OCI-M2 (cell line): Measurements from ENCODE around the gene KIAA2012.
"Not testable (repeated sequence)": the region's sequence is repeated elsewhere in the genome, so short reads cannot be mapped to it uniquely, and the experiment has no call there.

ENCODE experiments used
- DNase-seq: peaks from one replicate; lab custom pipeline; 2025; ENCODE audit not compliant: unreplicated experiment; lab: John Stamatoyannopoulos, UW

KIAA2012 gene

DNA sequence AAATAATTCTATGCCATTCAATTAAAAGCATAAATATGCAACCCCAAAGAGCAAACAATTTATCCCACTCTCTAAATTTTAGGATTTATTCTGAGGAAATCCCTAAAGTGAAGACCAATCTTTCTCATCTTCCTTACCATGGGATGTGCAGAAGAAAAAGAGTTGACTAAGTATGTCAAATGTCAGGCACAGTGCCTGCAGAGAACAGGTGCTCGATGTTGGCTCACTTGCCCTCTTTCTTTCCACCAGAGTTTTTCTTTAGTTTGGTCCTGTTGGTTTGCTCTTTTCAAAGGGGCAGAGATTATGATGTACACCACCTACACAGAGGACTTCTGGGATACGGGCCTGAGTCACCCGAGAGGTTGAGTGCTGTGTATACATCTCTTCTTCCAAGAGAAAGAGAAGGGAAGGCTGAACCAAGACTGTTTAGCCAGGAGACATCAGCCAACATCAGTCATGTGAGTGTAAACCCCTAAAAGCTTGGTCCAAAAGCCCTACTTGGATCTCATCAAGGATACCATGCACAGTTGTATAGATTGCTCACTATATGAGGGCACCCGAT is 113.7 kb downstream of the KIAA2012 start:
- DNase-seq = no peak

DNA sequence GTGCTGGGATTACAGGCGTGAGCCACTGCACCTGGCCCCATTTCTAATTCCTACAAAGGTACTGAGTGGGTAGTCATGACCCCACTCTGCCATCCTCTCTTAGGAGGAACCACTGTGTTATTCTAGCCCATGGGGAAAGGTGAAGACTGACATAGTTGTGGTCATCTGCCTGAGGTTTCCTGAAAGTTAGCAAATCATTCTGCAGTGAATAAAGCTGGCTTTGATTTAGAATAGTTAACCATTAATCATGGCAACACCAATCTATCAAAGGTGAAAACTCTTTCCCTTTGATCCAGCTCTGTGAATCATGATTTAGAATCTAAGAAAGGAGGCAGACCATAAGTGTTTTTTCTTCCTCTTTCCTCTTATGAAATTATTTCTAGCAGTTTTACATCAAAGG is 114.5 kb downstream of the KIAA2012 start:
- DNase-seq = no peak

DNA sequence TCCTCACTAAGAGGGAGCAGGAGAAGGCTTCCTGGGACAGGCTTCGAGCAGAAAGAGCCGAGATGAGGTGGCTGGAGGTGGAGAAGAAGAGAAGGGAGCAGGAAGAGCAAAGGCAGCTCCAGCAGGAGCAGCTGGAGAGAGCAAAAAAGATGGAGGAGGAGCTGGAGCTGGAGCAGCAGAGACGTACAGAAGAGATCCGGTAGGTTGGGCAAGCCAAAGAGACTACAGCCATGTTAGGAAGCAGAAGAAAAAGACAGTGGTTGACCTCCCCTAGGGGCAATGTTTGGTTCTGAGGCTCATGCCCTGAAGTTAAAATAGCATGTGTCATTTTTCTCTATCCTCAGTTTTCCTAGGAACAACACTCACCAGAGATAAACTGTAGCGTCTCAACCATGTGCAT is 120.2 kb downstream of the KIAA2012 start:
- DNase-seq = no peak

DNA sequence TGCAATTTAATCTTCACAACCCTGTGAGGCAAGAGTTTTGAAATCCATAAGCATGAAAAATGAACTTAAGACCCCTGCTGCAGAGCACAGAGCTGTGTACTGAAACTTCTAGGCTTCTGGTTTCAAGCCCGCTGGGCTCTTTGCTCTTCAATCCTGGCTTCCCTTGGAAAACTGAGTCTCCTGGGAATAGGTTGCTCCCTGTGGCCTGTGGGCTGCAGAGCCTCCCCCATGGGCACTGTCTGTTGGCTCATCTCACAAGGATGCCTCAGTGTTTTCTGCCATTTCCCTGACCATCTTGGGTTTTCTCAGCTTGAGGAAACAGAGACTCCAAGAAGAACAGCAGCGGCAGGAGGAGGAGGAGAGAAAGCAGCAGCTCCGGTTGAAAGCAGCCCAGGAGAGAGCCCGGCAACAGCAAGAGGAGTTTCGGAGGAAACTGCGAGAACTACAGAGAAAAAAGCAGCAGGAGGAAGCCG is 120.9 kb downstream of the KIAA2012 start:
- no peak for DNase-seq

DNA sequence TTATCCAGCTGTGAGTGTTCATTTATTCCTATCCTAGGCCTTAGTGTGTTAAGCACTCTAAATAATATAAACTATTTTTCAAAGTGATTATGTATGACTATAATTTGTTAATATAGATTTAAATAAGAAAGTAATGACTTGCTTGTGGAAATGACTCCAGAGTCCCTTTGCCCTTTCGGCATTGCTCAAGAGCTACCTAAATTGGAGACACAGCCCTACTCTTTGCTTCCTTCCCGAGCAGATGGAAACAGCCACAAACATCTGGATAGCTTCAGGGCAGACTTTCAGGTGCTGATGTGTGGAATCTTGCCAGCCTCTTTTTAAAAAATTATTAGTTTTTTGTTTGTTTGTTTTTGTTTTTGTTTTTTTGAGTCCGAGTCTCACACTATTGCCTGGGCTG is 121.4 kb downstream of the KIAA2012 start:
- DNase-seq = no peak

DNA sequence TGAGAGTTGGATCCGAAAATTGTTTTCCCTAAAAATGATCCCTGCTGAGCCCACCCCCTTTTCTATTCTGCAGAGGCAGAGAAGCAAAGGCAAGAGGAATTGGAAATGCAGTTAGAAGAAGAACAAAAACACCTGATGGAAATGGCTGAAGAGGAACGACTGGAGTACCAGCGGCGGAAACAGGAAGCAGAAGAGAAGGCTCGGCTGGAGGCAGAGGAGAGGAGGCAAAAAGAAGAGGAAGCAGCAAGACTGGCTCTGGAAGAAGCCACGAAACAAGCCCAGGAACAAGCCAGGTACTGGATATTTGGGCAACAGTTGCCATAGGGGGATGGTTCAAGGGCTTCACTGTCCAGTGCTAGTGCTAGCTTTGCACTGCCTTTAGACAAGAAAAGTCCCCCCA is 123.7 kb downstream of the KIAA2012 start:
- DNase-seq = no peak

DNA sequence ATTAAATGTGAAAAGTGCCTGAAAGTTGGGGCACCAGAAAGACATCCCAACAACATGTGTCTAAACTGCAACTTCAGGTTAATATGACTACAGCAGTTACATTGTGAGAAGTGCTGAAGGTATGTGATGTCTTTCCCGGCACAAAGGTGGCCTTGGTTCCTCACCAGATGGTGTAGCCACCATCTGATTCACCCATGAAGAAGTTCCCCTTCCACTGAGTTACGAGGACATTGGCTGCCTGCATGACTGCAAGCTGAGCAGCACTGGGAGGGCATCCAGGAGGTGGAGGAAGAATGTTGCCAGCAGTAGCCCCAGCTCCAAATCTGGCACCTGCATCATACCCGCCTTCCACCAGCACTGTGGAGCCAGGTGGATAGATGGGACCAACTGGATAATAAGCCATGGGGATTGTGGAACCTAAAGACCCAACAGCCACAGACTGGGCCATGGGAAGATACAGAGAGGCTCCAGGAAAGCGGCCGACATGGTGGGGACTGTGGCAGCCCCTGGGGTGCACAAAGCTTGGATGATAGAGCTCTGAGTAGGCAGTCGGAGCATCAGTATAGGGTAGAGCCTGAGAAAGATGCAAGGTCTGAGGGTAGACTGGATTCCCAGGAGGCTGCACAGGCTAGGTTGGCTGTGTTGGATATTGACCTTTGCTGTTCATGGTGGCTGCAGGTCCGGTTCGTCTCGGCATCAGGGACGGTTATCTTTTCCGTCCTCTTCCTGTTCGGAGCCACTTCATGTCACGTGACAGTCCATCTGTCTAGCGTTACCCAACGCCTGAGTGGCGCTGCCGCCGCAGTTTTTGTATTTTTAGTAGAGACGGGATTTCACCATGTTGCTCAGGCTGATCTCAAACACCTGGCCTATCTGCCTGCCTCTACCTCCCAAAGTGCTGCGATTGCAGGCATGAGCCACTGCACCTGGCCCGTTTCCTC is 128.4 kb downstream of the KIAA2012 start:
- DNase-seq = no peak

DNA sequence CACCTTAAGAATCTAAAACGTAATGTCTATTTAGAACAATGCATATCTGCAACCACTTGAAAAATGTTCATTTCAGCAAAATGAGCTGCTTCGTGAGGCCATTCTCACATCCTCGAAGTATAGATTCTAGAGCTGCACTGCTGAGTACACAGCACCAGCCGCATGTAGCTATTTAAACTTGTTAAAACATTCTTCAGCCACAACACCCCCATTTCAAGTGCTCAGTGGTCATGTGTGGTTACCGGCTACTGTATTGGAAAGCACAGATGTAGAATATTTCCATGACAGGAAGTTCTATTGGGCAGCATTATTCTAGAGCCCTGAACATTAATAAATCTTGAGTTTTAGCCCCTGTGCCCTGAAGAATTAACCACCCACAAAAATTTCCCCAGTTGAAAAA is 130.3 kb downstream of the KIAA2012 start:
- DNase-seq = no peak

DNA sequence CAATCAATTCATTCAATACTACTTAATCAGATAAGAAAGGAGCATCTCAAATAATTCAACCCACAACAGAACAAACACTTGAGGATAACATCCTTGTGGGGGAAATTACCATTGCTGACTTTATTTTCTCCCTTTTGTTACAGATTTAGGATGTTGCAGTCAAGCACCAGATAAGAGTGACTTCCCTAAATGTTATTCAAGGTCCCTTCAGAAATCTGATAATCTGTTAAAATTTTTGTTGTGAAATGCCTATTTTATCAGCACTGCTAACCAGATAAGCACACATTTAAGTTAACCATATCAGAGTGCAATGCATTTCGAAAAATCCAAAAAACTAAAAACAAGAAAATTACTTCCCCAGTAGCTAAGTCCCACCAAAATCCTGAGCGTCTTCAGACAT is 131.8 kb downstream of the KIAA2012 start:
- no peak for DNase-seq

DNA sequence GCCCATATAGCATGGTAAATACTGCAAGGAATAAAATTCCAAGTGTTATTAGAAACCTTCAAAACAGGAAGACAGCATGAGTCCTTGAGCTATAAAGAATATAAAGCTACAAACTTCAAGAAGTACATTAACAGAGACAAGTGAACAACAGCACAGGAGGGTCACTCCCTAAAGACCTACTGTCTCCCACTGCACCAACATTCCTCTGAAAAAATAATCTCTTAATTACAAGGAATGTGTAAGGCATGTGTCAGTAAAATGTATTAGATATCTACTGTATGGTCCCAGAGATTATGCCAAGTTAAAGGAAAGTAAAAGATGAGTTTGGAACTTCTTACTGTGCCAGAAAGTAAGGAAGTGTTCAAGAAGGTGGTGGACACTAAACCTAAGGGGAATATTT is 135.5 kb downstream of the KIAA2012 start:
- DNase-seq = no peak

DNA sequence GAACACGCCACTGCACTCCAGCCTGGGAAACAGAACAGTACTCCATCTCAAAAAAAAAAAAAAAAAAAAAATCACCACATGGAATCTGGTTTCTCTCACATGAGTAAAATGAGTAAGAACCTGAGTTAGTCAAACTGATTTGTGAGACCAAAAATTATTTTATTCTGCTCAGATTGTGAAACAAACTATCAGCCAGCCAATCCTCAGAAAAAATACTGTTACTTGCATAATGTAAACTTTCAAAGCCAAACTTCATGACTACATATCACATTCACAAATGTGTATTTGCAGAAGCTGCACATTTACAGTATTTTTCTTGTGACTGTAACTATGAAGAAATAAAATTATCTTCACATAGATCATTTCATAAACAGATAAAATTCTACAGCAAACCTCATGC is 142.1 kb downstream of the KIAA2012 start:
- DNase-seq = no peak

DNA sequence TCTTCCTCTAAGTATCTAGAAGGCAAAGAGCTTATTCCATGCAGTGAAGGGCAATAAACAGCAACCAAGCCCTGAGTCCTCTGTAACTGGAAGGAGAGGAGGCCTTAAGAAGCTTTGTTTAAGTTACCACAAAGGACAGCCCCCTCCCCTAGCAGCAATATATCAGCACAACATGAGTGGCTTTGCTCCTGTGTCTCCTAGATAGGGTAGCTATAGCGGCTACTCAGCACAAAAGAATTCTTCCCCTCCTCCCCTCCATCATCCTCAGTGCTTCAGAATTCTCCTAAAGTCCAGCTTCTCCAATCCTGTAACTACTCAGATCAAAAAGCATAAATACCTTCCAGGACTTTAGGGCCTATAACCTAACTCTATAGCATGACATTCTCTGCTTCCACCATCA is 148.8 kb downstream of the KIAA2012 start:
- peak; percentile 72 for DNase-seq

DNA sequence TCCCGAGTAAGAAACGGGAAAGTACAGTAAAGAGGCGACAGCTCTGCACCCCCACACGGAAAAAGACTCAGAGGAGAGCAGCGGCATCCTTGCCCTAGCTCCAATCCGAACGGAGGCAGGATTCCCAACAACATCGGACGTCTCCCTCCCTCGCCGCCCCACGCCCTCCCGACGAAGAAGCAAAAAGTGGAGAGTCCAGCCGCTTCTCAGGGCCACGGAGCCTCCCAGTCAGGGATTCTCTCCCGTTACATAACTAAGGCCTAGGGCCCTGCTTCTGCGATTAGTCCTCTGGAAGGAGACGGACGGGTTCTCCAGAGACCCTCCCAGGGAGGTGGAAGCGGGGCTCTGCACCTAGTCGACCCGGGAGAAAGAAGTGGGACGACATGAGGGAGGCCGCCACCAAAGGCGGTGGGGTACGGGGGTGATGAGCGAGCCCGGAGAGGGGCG is 164.8 kb downstream of the KIAA2012 start:
- DNase-seq = no peak

DNA sequence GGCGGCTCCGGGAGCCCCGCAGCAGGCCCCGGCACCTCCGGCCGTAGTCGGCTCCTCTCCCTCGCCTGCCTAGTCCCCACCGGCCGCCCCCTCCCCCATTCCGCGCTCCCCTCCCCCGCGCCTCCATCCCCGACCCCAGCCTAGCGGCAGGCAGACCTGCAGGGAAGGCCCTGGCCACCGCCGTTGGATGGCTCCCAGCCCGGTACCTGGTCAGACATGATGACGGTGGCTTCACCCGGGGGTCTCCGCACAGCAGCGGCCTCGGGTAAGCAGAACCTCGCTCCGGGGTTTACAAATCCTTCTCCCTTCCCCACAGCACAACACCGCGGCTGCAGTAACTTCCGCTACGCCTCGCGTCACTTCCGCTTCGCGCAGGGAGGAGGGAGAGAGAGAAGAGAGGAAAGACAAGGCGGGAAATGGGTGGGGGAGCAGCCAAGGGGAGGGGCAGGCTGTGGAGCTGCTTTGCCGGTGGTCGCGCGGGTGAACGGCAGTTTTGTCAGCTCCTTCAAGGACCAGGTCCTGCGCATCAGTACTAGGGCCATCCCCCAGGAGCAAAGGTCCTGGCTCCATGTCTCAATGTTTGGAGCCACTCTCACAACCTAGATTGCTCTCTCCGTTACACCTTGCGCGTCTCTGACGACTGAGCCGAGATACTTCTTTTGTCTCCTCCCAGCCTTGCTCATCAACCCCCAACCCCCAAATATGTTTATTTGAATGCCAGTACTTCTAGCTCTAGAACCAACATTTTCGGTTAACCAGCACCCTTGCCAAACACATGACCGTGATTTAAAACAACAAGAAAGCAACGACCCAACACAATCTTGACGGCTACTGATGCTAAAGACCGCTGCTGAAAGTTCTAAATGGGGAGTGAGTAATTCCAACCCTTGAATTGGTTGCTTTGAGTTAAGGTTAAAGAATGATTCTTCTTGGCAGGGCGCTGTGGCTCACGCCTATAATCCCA is 165.5 kb downstream of the KIAA2012 start, which contains the start of gene SUMO1:
SUMO1 (minus strand) TSS at position 364 of the 964 bp plus-strand sequence; CDS start at position 218, 146 bp downstream.
- DNase-seq = no peak

DNA sequence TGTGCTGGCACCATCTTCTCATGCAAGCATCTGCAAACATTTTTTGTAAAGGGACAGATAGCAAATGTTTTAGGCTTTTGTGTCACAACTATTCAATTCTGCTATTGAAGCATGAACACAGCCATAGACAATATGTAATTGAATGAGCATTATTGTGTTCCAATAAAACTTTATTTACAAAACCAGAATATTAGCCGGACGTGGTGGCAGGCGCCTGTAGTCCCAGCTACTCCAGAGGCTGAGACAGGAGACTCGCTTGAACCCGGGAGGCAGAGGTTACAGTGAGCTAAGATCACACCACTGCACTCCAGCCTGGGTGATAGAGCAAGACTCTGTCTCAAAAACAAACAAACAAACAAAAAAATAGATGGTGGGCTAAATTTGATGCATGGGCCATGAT is 174.7 kb downstream of the KIAA2012 start:
- DNase-seq = not testable (repeated sequence)

DNA sequence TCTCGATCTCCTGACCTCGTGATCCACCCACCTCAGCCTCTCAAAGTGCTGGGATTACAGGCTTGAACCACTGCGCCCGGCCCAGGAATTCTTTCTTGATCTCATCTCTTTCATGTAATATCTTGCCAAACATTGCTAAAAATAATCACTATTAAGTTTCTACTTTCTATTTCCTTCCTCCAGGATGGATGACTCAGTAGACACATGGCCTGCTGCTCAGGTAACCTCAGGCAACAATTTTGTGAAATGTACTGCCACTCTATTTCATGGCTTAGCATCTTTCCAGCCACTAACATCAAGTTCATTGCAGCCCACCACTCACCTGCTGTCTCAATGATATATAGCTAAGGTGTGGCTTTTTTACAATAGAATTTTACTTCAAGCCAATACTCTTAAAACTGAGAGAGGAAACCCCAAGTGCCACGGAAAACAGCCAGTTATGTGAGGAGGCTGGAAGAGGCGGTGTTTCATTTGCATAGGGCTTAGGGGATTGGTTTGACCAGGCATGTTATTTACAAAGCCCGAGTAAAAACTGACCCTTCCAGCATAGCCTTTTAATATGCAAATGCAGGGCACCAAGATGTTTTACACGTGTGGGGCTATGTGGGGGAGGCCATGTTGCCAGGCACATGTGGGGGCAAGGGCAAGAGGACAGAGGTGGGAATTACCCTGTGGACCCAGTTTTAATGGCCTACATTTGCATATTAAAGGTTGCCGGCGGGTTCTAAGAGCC is 176.6 kb downstream of the KIAA2012 start:
- DNase-seq = no peak

DNA sequence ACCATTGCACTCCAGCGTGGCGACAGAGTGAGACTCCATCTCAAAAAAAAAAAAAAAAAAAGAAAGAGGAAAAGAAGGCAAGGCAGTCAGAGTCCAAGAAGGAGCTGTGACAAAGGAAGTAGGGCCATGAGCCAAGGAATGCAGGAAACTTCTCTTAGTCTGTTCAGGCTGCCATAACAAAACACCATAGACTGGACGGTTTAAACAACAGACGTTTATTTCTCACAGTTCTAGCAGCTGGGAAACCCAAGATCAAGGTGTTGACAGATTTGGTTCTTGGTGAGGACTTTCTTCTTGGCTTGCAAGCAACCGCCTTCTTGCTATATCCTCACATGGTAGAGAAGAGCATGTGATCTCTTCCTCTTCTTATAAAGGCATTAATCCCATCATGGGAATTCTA is 178.4 kb downstream of the KIAA2012 start:
- DNase-seq = no peak
